Lower leg skin (tissue), 3 donors: ENCODE results near the gene CMC1.

Source experiments
- CTCF ChIP-seq, 3 donors: fragments of 450-650 bp; IDR thresholded peaks; one replicate each; pipeline ENCODE4 v1.5.1; 2016; ENCODE audit warnings: antibody characterized with exemption in 3 of 3, mild to moderate bottlenecking in 3 of 3, moderate library complexity in 2 of 3
- POLR2A ChIP-seq, 2 donors: fragments of 450-650 bp; IDR thresholded peaks; one replicate each; pipeline ENCODE4 v1.6.1; 2016 to 2017; ENCODE audit warnings: antibody characterized with exemption in 2 of 2, mild to moderate bottlenecking in 1 of 2, moderate library complexity in 1 of 2

DNA sequence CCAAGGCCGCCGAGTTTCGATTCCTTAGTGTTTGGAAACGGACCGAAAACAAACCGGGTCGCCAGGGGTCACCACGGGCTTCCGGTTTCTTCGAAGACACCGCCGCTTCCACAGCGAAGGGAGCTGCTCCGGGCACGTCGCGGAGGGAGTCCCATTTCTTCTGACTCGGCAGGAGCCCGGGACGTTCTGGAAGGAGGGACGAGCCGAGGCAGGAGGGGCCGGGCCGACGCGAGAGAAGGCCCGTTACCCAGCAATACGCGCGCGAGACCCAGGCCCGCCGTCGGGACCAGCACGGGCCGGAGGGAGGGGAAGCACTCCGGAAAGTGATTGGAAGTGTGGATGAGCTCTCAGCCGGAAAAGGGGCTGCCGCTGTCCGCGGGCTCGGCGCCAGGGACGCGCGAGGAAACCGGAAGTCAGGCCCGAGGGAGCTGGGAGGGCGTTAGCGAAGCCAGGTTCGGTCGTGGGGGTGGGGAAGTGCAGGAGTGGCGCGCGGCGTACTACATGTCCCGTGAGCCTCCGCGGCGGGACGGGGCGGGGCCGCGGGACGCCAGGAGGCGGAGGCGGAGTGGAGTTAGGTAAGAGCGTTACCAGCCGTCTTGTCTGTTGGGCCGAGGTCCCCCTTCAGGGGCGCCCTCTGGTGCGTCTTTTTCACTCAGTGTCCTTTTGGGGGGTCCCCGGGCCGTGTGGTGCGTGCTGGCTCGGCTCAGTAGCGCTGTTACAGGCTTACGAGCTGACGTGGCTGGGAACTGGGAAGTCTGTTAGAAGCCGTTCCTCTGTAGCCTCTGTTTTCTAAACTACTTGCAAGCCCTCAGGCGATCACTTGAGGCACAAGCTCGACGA, 107.4 kb downstream of the CMC1 start, which contains the start of the genes AZI2 and ZCWPW2:
- TF ChIP-seq POLR2A (IDR thresholded peaks at IDR 0.05) (peak in 1 of 2 donors; percentile 84), CTCF (IDR thresholded peaks at IDR 0.05) (no peak)
